ENCODE results near the gene CDO1. TPM values are rescaled to one million over a fixed set of nuclear protein-coding genes. Genes with fewer than 3 reads are reported as not detected.

The CDO1 gene
- total RNA-seq, 1 donor from 2014 or later: 6.6 TPM

DNA sequence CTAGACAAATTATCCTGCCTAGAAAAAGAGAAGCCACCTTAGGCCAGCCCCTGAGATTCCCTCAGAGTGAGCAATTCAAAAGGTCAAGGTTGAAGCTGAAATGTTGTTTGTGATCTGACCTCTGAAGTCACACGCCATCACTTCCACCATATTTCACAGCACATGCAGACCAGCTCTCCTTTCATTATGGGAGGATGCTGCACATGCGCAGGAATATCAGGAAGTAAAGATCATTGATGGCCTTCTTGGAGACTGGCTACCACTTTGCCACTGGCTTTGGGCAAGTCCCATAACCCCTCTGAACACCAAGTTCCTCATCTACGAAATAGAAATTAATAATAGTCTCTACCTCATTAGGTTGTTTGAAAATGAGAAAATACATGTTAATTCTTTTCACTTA lies 39.5 kb downstream of the CDO1 start:
- DNase-seq (ENCODE audit: extremely low spot score, unreplicated experiment): no peak
- Mint-ChIP-seq H3K27ac (ENCODE audit: unreplicated experiment) (no peak overlapping the region), H3K36me3 (ENCODE audit: unreplicated experiment) (no peaks in the 10 kb centered on the region), H3K27me3 (ENCODE audit: unreplicated experiment) (peaks cover 12% of the 10 kb centered on the region), H3K4me1 (ENCODE audit: unreplicated experiment) (peaks cover 10% of the 10 kb centered on the region), H3K9me3 (ENCODE audit: unreplicated experiment) (no peaks in the 10 kb centered on the region), H3K4me3 (ENCODE audit: unreplicated experiment) (no peak overlapping the region)
- TF ChIP-seq, protein P1, sequence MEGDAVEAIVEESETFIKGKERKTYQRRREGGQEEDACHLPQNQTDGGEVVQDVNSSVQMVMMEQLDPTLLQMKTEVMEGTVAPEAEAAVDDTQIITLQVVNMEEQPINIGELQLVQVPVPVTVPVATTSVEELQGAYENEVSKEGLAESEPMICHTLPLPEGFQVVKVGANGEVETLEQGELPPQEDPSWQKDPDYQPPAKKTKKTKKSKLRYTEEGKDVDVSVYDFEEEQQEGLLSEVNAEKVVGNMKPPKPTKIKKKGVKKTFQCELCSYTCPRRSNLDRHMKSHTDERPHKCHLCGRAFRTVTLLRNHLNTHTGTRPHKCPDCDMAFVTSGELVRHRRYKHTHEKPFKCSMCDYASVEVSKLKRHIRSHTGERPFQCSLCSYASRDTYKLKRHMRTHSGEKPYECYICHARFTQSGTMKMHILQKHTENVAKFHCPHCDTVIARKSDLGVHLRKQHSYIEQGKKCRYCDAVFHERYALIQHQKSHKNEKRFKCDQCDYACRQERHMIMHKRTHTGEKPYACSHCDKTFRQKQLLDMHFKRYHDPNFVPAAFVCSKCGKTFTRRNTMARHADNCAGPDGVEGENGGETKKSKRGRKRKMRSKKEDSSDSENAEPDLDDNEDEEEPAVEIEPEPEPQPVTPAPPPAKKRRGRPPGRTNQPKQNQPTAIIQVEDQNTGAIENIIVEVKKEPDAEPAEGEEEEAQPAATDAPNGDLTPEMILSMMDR (IDR thresholded peaks at IDR 0.05): no peak

DNA sequence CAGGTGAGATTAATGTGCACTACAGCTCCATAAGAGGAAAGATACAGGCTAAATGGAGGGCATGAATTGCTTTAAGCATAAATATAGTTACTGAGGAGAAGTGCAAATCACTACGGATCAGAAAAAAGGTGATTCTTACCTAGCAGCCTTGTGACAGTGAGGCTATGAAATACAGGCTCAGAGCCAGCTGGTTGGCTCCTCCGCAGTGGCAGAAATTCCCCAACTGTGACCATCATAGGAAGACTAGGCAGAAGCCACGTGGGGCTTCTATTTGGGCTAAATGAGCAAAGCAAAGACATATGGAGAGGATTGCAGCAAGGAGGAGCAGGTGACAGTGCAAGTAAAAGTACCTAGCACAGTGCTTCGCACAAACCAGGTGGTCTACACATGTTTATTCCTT lies 40.5 kb downstream of the CDO1 start:
- TF ChIP-seq, protein P1 (IDR thresholded peaks at IDR 0.05): no peak
- Mint-ChIP-seq H3K9me3 (ENCODE audit: unreplicated experiment) (no peaks in the 10 kb centered on the region), H3K27ac (ENCODE audit: unreplicated experiment) (no peak overlapping the region), H3K4me1 (ENCODE audit: unreplicated experiment) (peaks cover 10% of the 10 kb centered on the region), H3K36me3 (ENCODE audit: unreplicated experiment) (no peaks in the 10 kb centered on the region), H3K4me3 (ENCODE audit: unreplicated experiment) (no peak overlapping the region), H3K27me3 (ENCODE audit: unreplicated experiment) (peaks cover 6% of the 10 kb centered on the region)
- DNase-seq (ENCODE audit: extremely low spot score, unreplicated experiment): no peak

DNA sequence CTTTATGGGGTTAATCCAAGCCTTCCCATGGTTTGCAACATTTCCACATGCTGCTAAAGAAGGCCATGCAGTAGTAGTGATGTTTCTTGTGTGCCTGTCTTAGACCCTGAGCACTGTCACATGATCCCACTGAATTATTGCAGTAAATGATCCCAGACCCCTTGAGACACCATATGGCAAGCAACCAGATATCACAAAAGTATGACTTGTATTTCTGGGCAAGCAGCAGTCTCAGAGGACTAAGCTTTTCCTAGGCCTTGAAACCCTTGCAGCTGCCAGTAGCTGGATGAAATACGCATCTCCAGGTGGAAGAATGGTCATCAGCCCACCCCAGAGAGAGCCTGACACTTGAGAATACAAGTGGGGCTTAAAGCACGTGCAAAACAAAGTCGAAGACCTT lies 41.8 kb downstream of the CDO1 start:
- H3K4me1 Mint-ChIP-seq (ENCODE audit: unreplicated experiment): peaks cover 10% of the 10 kb centered on the region
- TF ChIP-seq, protein P1 (IDR thresholded peaks at IDR 0.05): no peak
- no peak for DNase-seq (ENCODE audit: extremely low spot score, unreplicated experiment)
- H3K27me3 Mint-ChIP-seq (ENCODE audit: unreplicated experiment): peaks cover 3% of the 10 kb centered on the region
- H3K9me3 Mint-ChIP-seq (ENCODE audit: unreplicated experiment): no peaks in the 10 kb centered on the region
- no peaks in the 10 kb centered on the region for H3K36me3 Mint-ChIP-seq (ENCODE audit: unreplicated experiment)
- H3K4me3 Mint-ChIP-seq (ENCODE audit: unreplicated experiment): no peak overlapping the region
- H3K27ac Mint-ChIP-seq (ENCODE audit: unreplicated experiment): no peak overlapping the region

- Mint-ChIP-seq H3K4me3 (ENCODE audit: unreplicated experiment) (no peak overlapping the region), H3K9me3 (ENCODE audit: unreplicated experiment) (no peaks in the 10 kb centered on the region), H3K36me3 (ENCODE audit: unreplicated experiment) (no peaks in the 10 kb centered on the region), H3K4me1 (ENCODE audit: unreplicated experiment) (no peaks in the 10 kb centered on the region), H3K27me3 (ENCODE audit: unreplicated experiment) (peaks cover 3% of the 10 kb centered on the region), H3K27ac (ENCODE audit: unreplicated experiment) (no peak overlapping the region)
- no peak for DNase-seq (ENCODE audit: extremely low spot score, unreplicated experiment)
- TF ChIP-seq, protein P1 (IDR thresholded peaks at IDR 0.05): no peak
Measured at GRCh38 chr5:115772731-115773475, 43.6 kb downstream of the CDO1 start.

- Mint-ChIP-seq H3K27ac (ENCODE audit: unreplicated experiment) (no peak overlapping the region), H3K9me3 (ENCODE audit: unreplicated experiment) (no peaks in the 10 kb centered on the region), H3K36me3 (ENCODE audit: unreplicated experiment) (no peaks in the 10 kb centered on the region), H3K4me1 (ENCODE audit: unreplicated experiment) (no peaks in the 10 kb centered on the region), H3K4me3 (ENCODE audit: unreplicated experiment) (no peak overlapping the region), H3K27me3 (ENCODE audit: unreplicated experiment) (peaks cover 3% of the 10 kb centered on the region)
- TF ChIP-seq, protein P1 (IDR thresholded peaks at IDR 0.05): peak; percentile 14
- no peak for DNase-seq (ENCODE audit: extremely low spot score, unreplicated experiment)
Measured at GRCh38 chr5:115770466-115770865, 46.0 kb downstream of the CDO1 start.
